ENCODE data around the gene CNTN4.
"Not testable (repeated sequence)": the region's sequence is repeated elsewhere in the genome, so short reads cannot be mapped to it uniquely, and the experiment has no call there.

The CNTN4 gene

GRCh38 chr3:2873986-2874385 is 775.3 kb downstream of the CNTN4 start:
- no peak for DNase-seq

- no peak for DNase-seq
Measured at GRCh38 chr3:2875699-2876098, 777.0 kb downstream of the CNTN4 start.

GRCh38 chr3:2876362-2876761 is 777.7 kb downstream of the CNTN4 start:
- DNase-seq = no peak

GRCh38 chr3:2879023-2879422 is 780.4 kb downstream of the CNTN4 start:
- no peak for DNase-seq

- DNase-seq = no peak
Measured at GRCh38 chr3:2879587-2879986, 780.9 kb downstream of the CNTN4 start.

GRCh38 chr3:2880218-2880756 is 781.6 kb downstream of the CNTN4 start:
- no peak for DNase-seq

- DNase-seq = no peak
Measured at GRCh38 chr3:2883283-2883682, 784.6 kb downstream of the CNTN4 start.

- DNase-seq = no peak
Measured at GRCh38 chr3:2888592-2888991, 789.9 kb downstream of the CNTN4 start.

GRCh38 chr3:2889736-2890135 is 791.1 kb downstream of the CNTN4 start:
- no peak for DNase-seq

- no peak for DNase-seq
Measured at GRCh38 chr3:2896308-2896939, 797.8 kb downstream of the CNTN4 start.

GRCh38 chr3:2897821-2898220 is 799.2 kb downstream of the CNTN4 start:
- DNase-seq = no peak

- DNase-seq = no peak
Measured at GRCh38 chr3:2898591-2899353, 800.1 kb downstream of the CNTN4 start.

GRCh38 chr3:2904054-2904453 is 805.4 kb downstream of the CNTN4 start:
- no peak for DNase-seq

- no peak for DNase-seq
Measured at GRCh38 chr3:2908693-2909351, 810.2 kb downstream of the CNTN4 start.

GRCh38 chr3:2910997-2911396 is 812.3 kb downstream of the CNTN4 start:
- no peak for DNase-seq

GRCh38 chr3:2915826-2916225 is 817.2 kb downstream of the CNTN4 start:
- DNase-seq = no peak

- DNase-seq = not testable (repeated sequence)
Measured at GRCh38 chr3:2916640-2917039, 818.0 kb downstream of the CNTN4 start.

GRCh38 chr3:2920103-2920502 is 821.4 kb downstream of the CNTN4 start:
- no peak for DNase-seq

GRCh38 chr3:2921452-2921851 is 822.8 kb downstream of the CNTN4 start:
- DNase-seq = no peak

GRCh38 chr3:2921903-2922302 is 823.2 kb downstream of the CNTN4 start:
- DNase-seq = peak; percentile 1

GRCh38 chr3:2923390-2923789 is 824.7 kb downstream of the CNTN4 start:
- no peak for DNase-seq

- no peak for DNase-seq
Measured at GRCh38 chr3:2927259-2927658, 828.6 kb downstream of the CNTN4 start.

GRCh38 chr3:2929574-2929973 is 830.9 kb downstream of the CNTN4 start:
- DNase-seq = no peak

GRCh38 chr3:2931265-2931664 is 832.6 kb downstream of the CNTN4 start:
- DNase-seq = no peak

All from NCI-H2029 (cell line).